ENCODE measurements around the gene GSTM2.
"Not testable (repeated sequence)": the region's sequence is repeated elsewhere in the genome, so short reads cannot be mapped to it uniquely, and the experiment has no call there.

Gene GSTM2

GRCh38 chr1:109673861-109674260 is 6.0 kb downstream of the GSTM2 start:
- not testable (repeated sequence) for DNase-seq

GRCh38 chr1:109676683-109677381 is 9.0 kb downstream of the GSTM2 start:
- not testable (repeated sequence) for DNase-seq

GRCh38 chr1:109677459-109677858 is 9.6 kb downstream of the GSTM2 start:
- DNase-seq, result no peak

- not testable (repeated sequence) for DNase-seq
Measured at GRCh38 chr1:109678637-109679036, 10.8 kb downstream of the GSTM2 start.

- not testable (repeated sequence) for DNase-seq
Measured at GRCh38 chr1:109684777-109685176, 16.9 kb downstream of the GSTM2 start.

GRCh38 chr1:109685399-109685798 is 17.5 kb downstream of the GSTM2 start:
- DNase-seq, result not testable (repeated sequence)

GRCh38 chr1:109685890-109686289 is 18.0 kb downstream of the GSTM2 start:
- DNase-seq, result not testable (repeated sequence)

- not testable (repeated sequence) for DNase-seq
Measured at GRCh38 chr1:109687109-109687508, 19.3 kb downstream of the GSTM2 start.

GRCh38 chr1:109687641-109688499 is 20.0 kb downstream of the GSTM2 start, which contains the start of gene GSTM1:
Gene GSTM1, plus strand, starts transcription at chr1:109687817. Its CDS starts 57 bp downstream, at chr1:109687874.
- peak in 17 of 58 donors; percentile 19 to 86 (median 55) for DNase-seq

GRCh38 chr1:109689844-109690405 is 22.1 kb downstream of the GSTM2 start:
- peak in 7 of 58 donors; percentile 4 to 69 (median 38) for DNase-seq

GRCh38 chr1:109691759-109692158 is 23.9 kb downstream of the GSTM2 start:
- peak in 2 of 58 donors; percentile 7 to 41 for DNase-seq

- DNase-seq, result not testable (repeated sequence)
Measured at GRCh38 chr1:109694400-109694799, 26.5 kb downstream of the GSTM2 start.

GRCh38 chr1:109695138-109695537 is 27.3 kb downstream of the GSTM2 start:
- not testable (repeated sequence) for DNase-seq

GRCh38 chr1:109697066-109697465 is 29.2 kb downstream of the GSTM2 start:
- no peak for DNase-seq

GRCh38 chr1:109697861-109698260 is 30.0 kb downstream of the GSTM2 start:
- not testable (repeated sequence) for DNase-seq

GRCh38 chr1:109702940-109703339 is 35.1 kb downstream of the GSTM2 start:
- DNase-seq, result not testable (repeated sequence)

- no peak for DNase-seq
Measured at GRCh38 chr1:109704173-109704572, 36.3 kb downstream of the GSTM2 start.

- DNase-seq, result no peak
Measured at GRCh38 chr1:109705411-109705810, 37.6 kb downstream of the GSTM2 start.

GRCh38 chr1:109708949-109709348 is 41.1 kb downstream of the GSTM2 start:
- DNase-seq, result not testable (repeated sequence)

- DNase-seq, result not testable (repeated sequence)
Measured at GRCh38 chr1:109709822-109710221, 42.0 kb downstream of the GSTM2 start.

- not testable (repeated sequence) for DNase-seq
Measured at GRCh38 chr1:109711593-109712320, 43.9 kb downstream of the GSTM2 start, which contains the start of gene GSTM5. Gene GSTM5, plus strand, starts transcription at chr1:109712251. Its CDS starts 62 bp downstream, at chr1:109712313.
